Measurements from ENCODE around the gene FANCE. TPM values are rescaled to one million over a fixed set of nuclear protein-coding genes. Genes with fewer than 3 reads are reported as not detected.
A peak's percentile ranks its signal among the peaks of the same experiment; 100 is the strongest.

Gene FANCE
- total and polyA plus RNA-seq, 9 of the 15 experiments (the other 6 are each of a cell fraction or from before 2014, with no cell fraction given): 5.7 to 30.2 (median 17.0) TPM

- TF ChIP-seq ZNF79 (CRISPR knock-in tag; IDR thresholded peaks at IDR 0.05; ENCODE audit: low read depth) (0 out of 2 replicates have a peak, but pooled peaks have one; percentile 18), CEBPB (tag; IDR thresholded peaks at IDR 0.05) (peak; percentile 36; the same call in 1 of the 2 replicates), THRAP3 (IDR thresholded peaks at IDR 0.05; ENCODE audit: borderline replicate concordance) (peak; percentile 67; the same call in 1 of the 2 replicates), POLR3A (IDR thresholded peaks at IDR 0.05; ENCODE audit: borderline replicate concordance, extremely low read depth, insufficient read depth, insufficient read length) (no peak)
- TF ChIP-seq, protein P1, sequence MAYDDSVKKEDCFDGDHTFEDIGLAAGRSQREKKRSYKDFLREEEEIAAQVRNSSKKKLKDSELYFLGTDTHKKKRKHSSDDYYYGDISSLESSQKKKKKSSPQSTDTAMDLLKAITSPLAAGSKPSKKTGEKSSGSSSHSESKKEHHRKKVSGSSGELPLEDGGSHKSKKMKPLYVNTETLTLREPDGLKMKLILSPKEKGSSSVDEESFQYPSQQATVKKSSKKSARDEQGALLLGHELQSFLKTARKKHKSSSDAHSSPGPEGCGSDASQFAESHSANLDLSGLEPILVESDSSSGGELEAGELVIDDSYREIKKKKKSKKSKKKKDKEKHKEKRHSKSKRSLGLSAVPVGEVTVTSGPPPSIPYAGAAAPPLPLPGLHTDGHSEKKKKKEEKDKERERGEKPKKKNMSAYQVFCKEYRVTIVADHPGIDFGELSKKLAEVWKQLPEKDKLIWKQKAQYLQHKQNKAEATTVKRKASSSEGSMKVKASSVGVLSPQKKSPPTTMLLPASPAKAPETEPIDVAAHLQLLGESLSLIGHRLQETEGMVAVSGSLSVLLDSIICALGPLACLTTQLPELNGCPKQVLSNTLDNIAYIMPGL (CRISPR knock-in tag; IDR thresholded peaks at IDR 0.05): no peak
These were observed 2.8 kb upstream of the FANCE start (continued) for GRCh38 chr6:35449287-35449881.

GRCh38 chr6:35451354-35452182 is 570 bp upstream of the FANCE start:
- H3K4me3 ChIP-seq: peak overlapping the region; percentile 73
- H3K27ac ChIP-seq (ENCODE audit: extremely low read depth, low read depth, low read length): no peak overlapping the region
- 12% methylated on average over 20 of the region's 20 CpGs for WGBS (ENCODE audit: insufficient coverage, low coverage, missing lambda C conversion rate)
- peaks cover 18 to 27% of the 10 kb centered on the region in 2 experiments for H3K4me1 ChIP-seq (replicated peaks in 1 of 2; ENCODE audit: control insufficient read depth in 2 of 2, insufficient read depth in 2 of 2, low read length in 2 of 2)
- no peak for FAIRE-seq
- peak overlapping the region; percentile 84 for H2AFZ ChIP-seq (ENCODE audit: low read depth, low read length)
- H3K9ac ChIP-seq (ENCODE audit: insufficient read depth in 1 of 2, low read depth in 2 of 2, low read length in 2 of 2): peak overlapping the region; percentile 33 to 74; a peak in 3 of 4 replicates
- in situ Hi-C loops (cut with MboI) (loop anchor here (10.0 kb wide), 1 partner anchor 147 kb away; no protein-coding TSS in a partner anchor), intact Hi-C loops (cut with micrococcal nuclease) (no loop called here)
- peaks cover 5 to 7% of the 10 kb centered on the region in 2 experiments; a peak in 3 of 5 replicates for H3K27me3 ChIP-seq (ENCODE audit: control insufficient read depth in 2 of 2, insufficient read depth in 2 of 2, low read length in 2 of 2)
- peaks cover 26% of the 10 kb centered on the region for H3K79me2 ChIP-seq (ENCODE audit: control insufficient read depth, insufficient read depth, low read length)
- no peak for ATAC-seq
- ChIA-PET CTCF (ENCODE audit: low intra/inter-chr PET ratio) (interaction anchor here (0.7 to 1.9 kb wide), 4 partner anchors 109 to 1866 kb away, joined by 3 to 7 read pairs (median 4); partner anchors contain the start of gene PPARD), POLR2A (interaction anchor here (0.7 to 4.1 kb wide), 8 partner anchors 17 to 152 kb away, joined by 3 to 31 read pairs (median 4); partner anchors contain the start of gene RPL10A)
- no peaks in the 10 kb centered on the region for H4K20me1 ChIP-seq (replicated peaks; ENCODE audit: control insufficient read depth, insufficient read depth, low read length)
- no peak for DNase-seq (ENCODE audit: extremely low read depth in 1 of 4, low spot score in 3 of 4)
- BruUV-seq (replicated peaks): no TSS peak
- H3K4me2 ChIP-seq (ENCODE audit: insufficient read depth, low read length): peak overlapping the region; percentile 83
- no peaks in the 10 kb centered on the region for H3K9me3 ChIP-seq (replicated peaks; ENCODE audit: control insufficient read depth, insufficient read depth, low read depth, low read length)
- peaks cover 20% of the 10 kb centered on the region; the same call in 2 of the 3 replicates for H3K36me3 ChIP-seq (ENCODE audit: control insufficient read depth, insufficient read depth, low read length)
- no peaks in the 10 kb centered on the region for H3K9me1 ChIP-seq (ENCODE audit: control insufficient read depth, insufficient read depth, low read length)
- no peak for TF ChIP-seq POU5F1 (IDR thresholded peaks at IDR 0.05; ENCODE audit: borderline replicate concordance, low read depth, low read length, partially characterized antibody)
- TF ChIP-seq NFIX (CRISPR knock-in tag; IDR thresholded peaks at IDR 0.05; ENCODE audit: low read depth): peak; percentile 74; the same call in 1 of the 2 replicates
- TF ChIP-seq ERF (CRISPR knock-in tag; IDR thresholded peaks at IDR 0.05): 0 out of 2 replicates have a peak, but pooled peaks have one; percentile 28
- TF ChIP-seq MCM3 (IDR thresholded peaks at IDR 0.05): no peak
- 0 out of 2 replicates have a peak, but pooled peaks have one; percentile 58 for TF ChIP-seq RERE (CRISPR knock-in tag; IDR thresholded peaks at IDR 0.05; ENCODE audit: borderline replicate concordance)
